HCT116 (cell line): ENCODE data around the gene MYRFL.

Experiments
- CTCF ChIP-seq, 3 experiments: fragments of 200-600 bp in 1 of 3; sonication (generic) in 1 of 3; IDR thresholded peaks in 2 of 3; conservative IDR thresholded peaks in 1 of 3; 2 replicates each; pipeline ENCODE4 v1.5.1; 2012 to 2017; ENCODE audit warnings: low read depth in 2 of 3, low read length in 2 of 3, antibody characterized with exemption in 1 of 3, borderline replicate concordance in 1 of 3, control low read depth in 1 of 3, mild to moderate bottlenecking in 1 of 3, mixed read lengths in 1 of 3, mixed run types in 1 of 3, moderate library complexity in 1 of 3; ENCODE audit not compliant: insufficient read depth in 1 of 3
- EGR1 ChIP-seq: IDR thresholded peaks from 2 replicates; pipeline ENCODE4 v1.6.1; 2012; ENCODE audit warnings: low read depth
- EZH2 ChIP-seq: fragments of 200-600 bp; sonication (generic); IDR thresholded peaks from 2 replicates; pipeline ENCODE4 v1.6.1; 2017; ENCODE audit warnings: antibody characterized with exemption, mixed run types
- EZH2phosphoT487 ChIP-seq: fragments of 200-600 bp; IDR thresholded peaks from 2 replicates; pipeline ENCODE4 v1.6.1; 2018; ENCODE audit warnings: antibody characterized with exemption, borderline replicate concordance
- POLR2A ChIP-seq: IDR thresholded peaks from 2 replicates; pipeline ENCODE4 v1.7.0; 2011; ENCODE audit warnings: borderline replicate concordance; ENCODE audit not compliant: insufficient read depth, insufficient read length; ENCODE audit errors: extremely low read depth
- POLR2AphosphoS5 ChIP-seq: IDR thresholded peaks from 2 replicates; pipeline ENCODE4 v1.6.1; 2011; ENCODE audit warnings: mild to moderate bottlenecking, low read depth, low read length, moderate library complexity
- RAD21 ChIP-seq: IDR thresholded peaks from 2 replicates; pipeline ENCODE4 v1.6.1; 2012; ENCODE audit warnings: low read depth, mild to moderate bottlenecking
- SIN3A ChIP-seq: IDR thresholded peaks from 2 replicates; pipeline ENCODE4 v1.6.1; 2012; ENCODE audit warnings: low read depth
- SP1 ChIP-seq: IDR thresholded peaks from 2 replicates; pipeline ENCODE4 v1.6.1; 2012; ENCODE audit warnings: low read depth
- SRF ChIP-seq: IDR thresholded peaks from 2 replicates; pipeline ENCODE4 v1.6.1; 2012; ENCODE audit warnings: low read depth
- TCF7L2 ChIP-seq: IDR thresholded peaks from 2 replicates; pipeline ENCODE4 v1.7.0; 2011; ENCODE audit warnings: borderline replicate concordance, inconsistent platforms; ENCODE audit not compliant: insufficient read depth, insufficient read length; ENCODE audit errors: extremely low read depth
- TF ChIP-seq, protein P1 (sequence below): IDR thresholded peaks from 2 replicates; pipeline ENCODE4 v1.6.1; 2012

GRCh38 chr12:69844836-69845235, 19.8 kb downstream of the MYRFL start:
- TF ChIP-seq POLR2A: no peak
- no peak for TF ChIP-seq RAD21
- no peak for TF ChIP-seq CTCF (IDR thresholded peaks at IDR 0.05 in 2 of 3, conservative IDR thresholded peaks at IDR 0.05 in 1 of 3; ENCODE audit: borderline replicate concordance in 1 of 3, insufficient read depth in 1 of 3, low read depth in 2 of 3, low read length in 2 of 3)
- TF ChIP-seq POLR2AphosphoS5: no peak
- TF ChIP-seq EGR1: no peak
- TF ChIP-seq EZH2phosphoT487: no peak
- TF ChIP-seq, protein P1, sequence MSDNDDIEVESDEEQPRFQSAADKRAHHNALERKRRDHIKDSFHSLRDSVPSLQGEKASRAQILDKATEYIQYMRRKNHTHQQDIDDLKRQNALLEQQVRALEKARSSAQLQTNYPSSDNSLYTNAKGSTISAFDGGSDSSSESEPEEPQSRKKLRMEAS: no peak
- no peak for TF ChIP-seq EZH2
- no peak for TF ChIP-seq SRF
- TF ChIP-seq SP1: no peak
- no peak for TF ChIP-seq TCF7L2
- TF ChIP-seq SIN3A: no peak
